ENCODE measurements around the gene SEMA4D. TPM values are rescaled to one million over a fixed set of nuclear protein-coding genes. Genes with fewer than 3 reads are reported as not detected.

Gene SEMA4D
- total and polyA plus RNA-seq, 8 donors = 20.0 to 71.9 (median 25.6) TPM

DNA sequence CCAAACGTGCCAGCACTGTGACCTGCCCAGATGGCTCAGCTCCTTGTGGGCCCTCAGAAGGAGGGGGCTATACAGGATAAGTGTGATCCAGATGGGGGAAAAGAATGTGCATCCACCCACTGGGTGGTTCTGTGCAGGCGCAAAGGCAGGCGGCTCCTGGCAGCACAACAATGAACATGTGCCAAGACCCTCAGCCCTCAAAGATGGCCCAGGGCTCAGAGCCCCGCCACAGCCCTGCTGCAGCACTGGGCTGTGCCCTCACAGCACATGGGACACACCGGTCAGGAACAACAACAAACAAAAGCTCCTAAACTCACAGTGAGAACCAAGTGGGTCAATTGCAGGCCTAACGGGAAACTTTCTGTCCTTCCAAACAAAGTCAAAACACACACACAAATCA is 4.7 kb downstream of the SEMA4D start:
- intact Hi-C loops (cut with DNase I) = no loop called here
- H3K9me3 ChIP-seq = no peaks in the 10 kb centered on the region
- TF ChIP-seq, protein P1, sequence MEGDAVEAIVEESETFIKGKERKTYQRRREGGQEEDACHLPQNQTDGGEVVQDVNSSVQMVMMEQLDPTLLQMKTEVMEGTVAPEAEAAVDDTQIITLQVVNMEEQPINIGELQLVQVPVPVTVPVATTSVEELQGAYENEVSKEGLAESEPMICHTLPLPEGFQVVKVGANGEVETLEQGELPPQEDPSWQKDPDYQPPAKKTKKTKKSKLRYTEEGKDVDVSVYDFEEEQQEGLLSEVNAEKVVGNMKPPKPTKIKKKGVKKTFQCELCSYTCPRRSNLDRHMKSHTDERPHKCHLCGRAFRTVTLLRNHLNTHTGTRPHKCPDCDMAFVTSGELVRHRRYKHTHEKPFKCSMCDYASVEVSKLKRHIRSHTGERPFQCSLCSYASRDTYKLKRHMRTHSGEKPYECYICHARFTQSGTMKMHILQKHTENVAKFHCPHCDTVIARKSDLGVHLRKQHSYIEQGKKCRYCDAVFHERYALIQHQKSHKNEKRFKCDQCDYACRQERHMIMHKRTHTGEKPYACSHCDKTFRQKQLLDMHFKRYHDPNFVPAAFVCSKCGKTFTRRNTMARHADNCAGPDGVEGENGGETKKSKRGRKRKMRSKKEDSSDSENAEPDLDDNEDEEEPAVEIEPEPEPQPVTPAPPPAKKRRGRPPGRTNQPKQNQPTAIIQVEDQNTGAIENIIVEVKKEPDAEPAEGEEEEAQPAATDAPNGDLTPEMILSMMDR (IDR thresholded peaks at IDR 0.05) = no peak

DNA sequence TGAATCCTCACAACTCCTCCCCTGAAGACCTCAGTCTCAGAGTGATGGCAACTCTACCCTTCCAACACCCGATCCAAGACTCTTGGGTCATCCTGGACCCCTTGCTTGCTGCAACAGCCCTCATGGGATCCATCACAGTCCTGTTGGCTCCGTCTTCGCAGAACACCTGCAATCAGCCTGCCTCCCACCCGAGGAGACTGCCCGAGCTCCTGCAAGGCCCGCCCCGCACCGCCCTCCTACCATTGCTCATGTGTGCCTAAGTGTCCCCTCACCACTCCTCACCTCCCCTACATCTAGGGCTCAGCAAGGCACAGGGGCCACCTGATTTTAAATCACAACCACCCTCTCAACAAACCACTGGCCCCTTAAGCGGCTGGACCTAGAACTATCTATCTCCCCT is 5.3 kb downstream of the SEMA4D start:
- Histone ChIP-seq H3K27ac (no peak overlapping the region), H3K36me3 (no peaks in the 10 kb centered on the region), H3K27me3 (no peaks in the 10 kb centered on the region), H3K9me3 (no peaks in the 10 kb centered on the region), H3K4me1 (peaks cover 0 to 50% of the 10 kb centered on the region in 2 donors), H3K4me3 (no peak overlapping the region)
- ATAC-seq (no peak), DNase-seq (no peak)
- TF ChIP-seq, protein P1 (IDR thresholded peaks at IDR 0.05) = no peak
- intact Hi-C loops (cut with DNase I) = no loop called here

More for the DNA sequence above, 4.7 kb downstream of the SEMA4D start:
- Histone ChIP-seq H3K4me1 (peaks cover under 1 to 48% of the 10 kb centered on the region in 2 donors), H3K27ac (no peak overlapping the region), H3K4me3 (no peak overlapping the region), H3K36me3 (no peaks in the 10 kb centered on the region), H3K27me3 (no peaks in the 10 kb centered on the region)
- ATAC-seq (no peak), DNase-seq (no peak)

DNA sequence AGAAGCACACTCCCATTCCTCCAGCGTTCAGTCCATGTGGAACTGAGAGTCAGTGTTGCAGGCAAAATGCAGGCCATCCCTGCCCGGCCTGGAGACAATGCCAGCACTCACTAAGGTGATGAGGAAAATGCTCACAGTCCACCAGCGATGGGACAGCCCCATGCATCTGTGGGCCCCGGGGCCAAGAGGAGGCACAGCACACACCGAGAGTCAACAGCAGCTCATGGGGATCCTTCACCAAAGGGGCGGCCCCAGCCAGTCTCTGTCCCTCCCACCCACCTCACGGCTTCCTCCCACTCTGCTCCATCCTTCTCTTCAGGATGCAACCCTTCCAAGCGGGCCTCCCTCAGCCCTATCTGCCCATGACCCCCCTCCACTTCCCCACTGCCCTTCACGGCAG is 6.2 kb downstream of the SEMA4D start:
- TF ChIP-seq, protein P1 (IDR thresholded peaks at IDR 0.05) = no peak
- Histone ChIP-seq H3K9me3 (no peaks in the 10 kb centered on the region), H3K4me1 (peaks cover 0 to 47% of the 10 kb centered on the region in 2 donors), H3K4me3 (no peak overlapping the region), H3K27ac (no peak overlapping the region), H3K27me3 (no peaks in the 10 kb centered on the region), H3K36me3 (no peaks in the 10 kb centered on the region)
- DNase-seq (no peak), ATAC-seq (no peak)
- intact Hi-C loops (cut with DNase I) = no loop called here

DNA sequence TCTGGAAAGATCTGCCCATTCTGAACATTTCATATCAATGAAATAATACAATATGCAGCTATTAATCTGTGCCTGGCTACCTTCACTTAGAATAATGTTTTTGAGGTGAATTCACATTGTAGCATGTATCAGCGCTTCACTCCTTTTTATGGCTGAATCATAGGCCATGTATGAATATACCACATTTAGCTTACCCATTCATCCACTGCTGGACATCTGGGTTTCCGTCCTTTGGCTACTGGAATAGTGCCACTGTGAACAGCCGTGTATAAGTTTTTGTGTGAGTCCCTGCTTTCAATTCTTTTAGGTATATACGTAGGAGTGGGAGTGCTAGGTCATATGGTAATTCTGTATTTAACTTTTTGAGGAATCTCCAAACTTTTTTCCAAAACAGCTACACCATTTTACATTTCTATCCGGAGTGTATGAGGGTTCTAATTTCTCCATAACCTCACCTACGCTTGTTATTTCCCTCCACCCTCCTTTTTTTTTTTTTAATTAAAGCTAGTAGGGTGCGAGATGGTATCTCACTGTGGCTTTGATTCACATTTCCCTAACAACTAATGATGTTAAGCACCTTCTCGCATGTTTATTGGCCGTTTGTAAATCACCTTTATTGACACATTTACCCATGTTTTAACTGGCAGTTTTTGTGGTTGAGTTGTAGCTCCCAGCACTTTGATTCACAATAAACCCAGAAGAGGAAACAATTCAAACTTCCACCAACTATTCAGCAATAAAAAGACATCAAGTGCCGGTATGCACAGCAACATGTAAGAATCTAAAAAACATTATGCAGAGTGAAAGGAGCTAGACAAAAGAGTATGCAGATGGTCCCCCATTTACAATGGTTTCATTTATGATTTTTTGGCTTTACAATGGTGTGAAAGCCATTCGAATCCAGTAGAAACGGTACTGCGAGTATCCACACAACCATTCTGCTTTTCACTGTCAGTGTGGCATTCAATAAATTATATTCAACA is 8.1 kb downstream of the SEMA4D start:
- Histone ChIP-seq H3K36me3 (no peaks in the 10 kb centered on the region), H3K27ac (no peak overlapping the region), H3K4me3 (no peak overlapping the region), H3K27me3 (no peaks in the 10 kb centered on the region), H3K9me3 (no peaks in the 10 kb centered on the region), H3K4me1 (peaks cover 0 to 29% of the 10 kb centered on the region in 2 donors)
- ATAC-seq (no peak), DNase-seq (no peak)
- TF ChIP-seq, protein P1 (IDR thresholded peaks at IDR 0.05) = no peak
- intact Hi-C loops (cut with DNase I) = no loop called here

DNA sequence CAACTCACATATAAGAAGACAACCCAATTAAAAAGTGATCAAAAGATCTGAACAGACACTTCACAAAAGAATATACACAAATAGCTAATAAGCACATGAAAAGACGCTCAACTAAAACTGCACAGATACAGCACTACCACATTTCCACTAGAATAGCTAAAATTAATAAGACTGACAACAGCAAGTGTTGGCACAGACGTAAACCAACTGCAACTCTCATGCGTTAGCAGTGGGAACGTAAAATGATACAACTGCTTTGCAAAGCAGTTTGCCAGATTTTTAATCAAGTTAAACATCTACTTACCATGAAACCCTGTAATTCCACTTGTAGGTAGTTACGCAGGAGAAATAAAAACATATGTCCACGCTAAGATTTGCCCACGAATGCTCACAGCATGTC is 9.0 kb downstream of the SEMA4D start:
- intact Hi-C loops (cut with DNase I) = no loop called here
- ATAC-seq = no peak
- no peak for DNase-seq
- Histone ChIP-seq H3K27me3 (no peaks in the 10 kb centered on the region), H3K4me1 (peaks cover 0 to 24% of the 10 kb centered on the region in 2 donors), H3K4me3 (no peak overlapping the region), H3K27ac (no peak overlapping the region), H3K9me3 (no peaks in the 10 kb centered on the region), H3K36me3 (no peaks in the 10 kb centered on the region)
- TF ChIP-seq, protein P1 (IDR thresholded peaks at IDR 0.05) = no peak
